ENCODE results near the gene BRAT1. TPM values are rescaled to one million over a fixed set of nuclear protein-coding genes. Genes with fewer than 3 reads are reported as not detected.
"Not testable (repeated sequence)": the region's sequence is repeated elsewhere in the genome, so short reads cannot be mapped to it uniquely, and the experiment has no call there.

Gene BRAT1
- total and polyA plus RNA-seq, 8 donors, result 22.5 to 41.4 (median 28.0) TPM

DNA sequence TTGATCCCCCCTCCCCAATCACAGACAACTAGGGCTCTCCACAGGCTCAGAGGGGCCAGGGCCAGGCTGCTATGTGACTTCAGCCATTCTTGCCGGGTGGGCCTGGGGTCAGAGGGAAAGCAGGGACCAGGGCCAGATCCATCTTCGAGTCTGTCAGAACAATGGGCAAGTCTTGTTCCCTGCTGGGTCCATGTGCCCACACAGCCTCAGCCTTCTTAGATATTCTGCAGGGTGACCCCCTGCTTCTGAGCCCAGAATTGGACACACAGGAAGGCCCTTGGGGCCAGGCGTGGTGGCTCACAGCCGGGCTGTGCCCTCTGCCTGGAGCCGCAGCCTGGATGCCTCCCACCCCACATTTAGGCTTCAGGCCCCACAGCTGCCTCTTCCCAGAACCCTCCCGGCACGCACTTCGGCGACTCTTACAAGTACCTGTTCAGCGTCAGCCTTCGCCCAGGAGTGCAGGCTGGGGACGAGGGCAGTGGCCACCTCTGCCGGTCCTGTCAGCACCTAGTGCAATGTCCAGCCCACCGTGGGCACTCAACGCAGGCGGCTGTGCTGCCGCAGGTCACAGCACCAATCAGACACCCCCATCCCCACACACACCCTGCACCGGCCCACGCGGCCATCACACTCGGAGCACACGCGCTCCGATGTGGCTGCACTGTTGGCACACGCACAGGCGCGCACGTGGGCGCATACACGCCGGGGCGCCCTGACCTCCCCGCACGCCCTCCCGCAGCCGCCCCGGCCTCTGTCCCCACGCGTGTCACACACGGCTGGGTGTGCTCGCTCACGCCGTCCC, 24.1 kb downstream of the BRAT1 start:
- peak; percentile 4 for ATAC-seq
- H3K27me3 ChIP-seq; H3K9me3 ChIP-seq; intact Hi-C loops (cut with DNase I): not testable (repeated sequence)
- Histone ChIP-seq H3K36me3 (peaks cover 0 to 27% of the 10 kb centered on the region in 2 donors), H3K27ac (peak overlapping the region; percentile 73 to 98), H3K4me1 (peaks cover 28 to 60% of the 10 kb centered on the region in 2 donors), H3K4me3 (peak overlapping the region in 1 of 2 donors; percentile 15)
- peak in 1 of 4 donors; percentile 78 for DNase-seq

DNA sequence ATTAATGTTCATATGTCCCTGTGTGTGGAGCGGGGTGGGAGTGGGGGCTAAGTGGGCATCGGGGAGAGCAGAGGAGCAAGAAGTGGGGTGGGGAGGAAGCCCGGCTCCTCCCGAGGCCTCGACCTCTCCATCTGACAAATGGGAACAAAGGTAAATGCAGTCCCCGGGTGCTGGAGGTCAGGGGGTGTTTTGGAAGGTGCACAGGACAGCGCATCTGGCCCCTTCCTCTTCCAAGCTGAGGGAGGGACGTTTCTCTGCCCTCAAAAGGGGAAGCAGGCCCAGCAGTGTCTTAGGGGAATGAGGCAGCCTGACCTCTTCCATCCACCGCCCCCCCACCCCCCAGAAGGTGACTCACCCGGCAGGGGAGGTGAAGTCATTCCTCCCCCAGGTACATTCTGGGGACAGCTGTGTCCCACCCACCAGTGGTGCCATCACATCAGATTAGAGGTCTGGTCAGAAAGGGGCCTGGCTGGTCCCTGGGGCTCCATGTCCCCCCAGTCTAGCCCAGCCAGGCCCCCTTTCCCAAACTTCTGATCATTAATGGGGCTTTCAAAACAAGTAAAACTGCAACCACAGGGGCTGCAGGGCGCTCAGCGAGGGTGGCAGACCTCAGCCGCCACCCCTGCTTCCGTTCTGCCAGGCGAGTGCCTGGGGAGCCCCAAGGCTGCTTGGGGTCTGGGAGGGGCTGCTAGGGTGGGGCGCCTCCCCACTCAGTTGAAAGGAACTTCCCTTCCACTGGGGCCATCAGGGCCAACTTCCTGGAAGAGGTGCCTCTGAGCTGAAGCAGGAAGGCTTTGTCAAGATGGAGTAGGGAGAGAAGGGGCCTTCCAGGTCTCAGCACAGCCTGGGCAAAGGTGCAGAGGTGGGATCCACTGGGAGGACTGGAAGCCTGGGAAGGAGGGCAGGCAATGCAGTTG, 25.0 kb downstream of the BRAT1 start:
- intact Hi-C loops (cut with DNase I), result no loop called here
- Histone ChIP-seq H3K4me3 (peak overlapping the region in 1 of 2 donors; percentile 15), H3K27ac (peak overlapping the region; percentile 73 to 98), H3K4me1 (peaks cover 32 to 69% of the 10 kb centered on the region in 2 donors), H3K27me3 (no peaks in the 10 kb centered on the region), H3K36me3 (peaks cover 0 to 36% of the 10 kb centered on the region in 2 donors), H3K9me3 (no peaks in the 10 kb centered on the region)
- DNase-seq (peak in 2 of 4 donors; percentile 81 to 88), ATAC-seq (peak; percentile 37)
- TF ChIP-seq, protein P1, sequence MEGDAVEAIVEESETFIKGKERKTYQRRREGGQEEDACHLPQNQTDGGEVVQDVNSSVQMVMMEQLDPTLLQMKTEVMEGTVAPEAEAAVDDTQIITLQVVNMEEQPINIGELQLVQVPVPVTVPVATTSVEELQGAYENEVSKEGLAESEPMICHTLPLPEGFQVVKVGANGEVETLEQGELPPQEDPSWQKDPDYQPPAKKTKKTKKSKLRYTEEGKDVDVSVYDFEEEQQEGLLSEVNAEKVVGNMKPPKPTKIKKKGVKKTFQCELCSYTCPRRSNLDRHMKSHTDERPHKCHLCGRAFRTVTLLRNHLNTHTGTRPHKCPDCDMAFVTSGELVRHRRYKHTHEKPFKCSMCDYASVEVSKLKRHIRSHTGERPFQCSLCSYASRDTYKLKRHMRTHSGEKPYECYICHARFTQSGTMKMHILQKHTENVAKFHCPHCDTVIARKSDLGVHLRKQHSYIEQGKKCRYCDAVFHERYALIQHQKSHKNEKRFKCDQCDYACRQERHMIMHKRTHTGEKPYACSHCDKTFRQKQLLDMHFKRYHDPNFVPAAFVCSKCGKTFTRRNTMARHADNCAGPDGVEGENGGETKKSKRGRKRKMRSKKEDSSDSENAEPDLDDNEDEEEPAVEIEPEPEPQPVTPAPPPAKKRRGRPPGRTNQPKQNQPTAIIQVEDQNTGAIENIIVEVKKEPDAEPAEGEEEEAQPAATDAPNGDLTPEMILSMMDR (IDR thresholded peaks at IDR 0.05), result no peak

DNA sequence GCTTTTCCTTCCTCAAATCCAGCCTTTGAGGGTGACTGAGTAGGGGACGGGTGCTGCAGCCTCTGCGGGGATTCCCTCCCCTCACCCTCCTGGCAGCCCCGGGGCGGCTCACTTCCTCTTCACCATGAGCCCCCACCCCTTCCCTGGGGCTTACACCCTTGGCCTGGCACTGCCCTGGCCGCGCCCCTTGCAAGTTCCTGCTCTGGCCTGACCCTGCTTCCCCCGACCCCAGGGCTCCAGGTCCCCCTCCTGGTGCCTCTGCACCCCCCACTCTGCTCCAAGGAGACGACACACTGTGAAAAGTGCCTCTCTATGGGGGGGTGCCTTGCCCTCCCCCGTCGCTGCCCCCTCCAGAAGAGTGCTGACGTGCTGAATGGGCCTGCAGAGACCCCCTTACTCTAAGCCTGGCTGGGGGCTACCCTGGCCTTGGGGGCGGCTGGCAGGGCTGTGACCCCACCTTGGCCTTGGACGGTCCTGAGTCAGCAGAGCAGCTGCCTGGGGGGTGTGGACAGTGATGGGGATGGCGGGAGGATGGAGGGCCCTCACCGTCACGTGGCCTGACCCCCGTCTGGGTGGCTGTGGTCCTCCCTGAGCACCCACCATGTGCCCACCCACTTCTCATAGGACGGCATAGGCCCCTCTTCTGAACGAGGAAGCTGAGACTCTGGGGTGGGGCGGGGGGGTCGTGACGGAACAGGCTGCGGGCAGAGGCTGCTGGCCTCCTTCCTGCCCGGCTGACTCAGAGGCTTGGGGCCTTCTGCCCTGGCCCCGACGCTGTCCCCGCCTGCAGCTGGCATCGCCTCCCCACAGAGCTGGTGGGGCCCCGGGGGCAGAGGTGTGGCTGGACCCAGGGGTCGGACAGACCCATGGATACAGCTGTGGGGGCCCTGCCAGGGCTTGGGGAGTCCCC, 25.9 kb downstream of the BRAT1 start:
- H3K9me3 ChIP-seq, result no peaks in the 10 kb centered on the region
- H3K27ac ChIP-seq, result peak overlapping the region; percentile 73 to 98
- no peaks in the 10 kb centered on the region for H3K27me3 ChIP-seq
- peak overlapping the region in 1 of 2 donors; percentile 15 for H3K4me3 ChIP-seq
- DNase-seq, result peak in 2 of 4 donors; percentile 93 to 97
- intact Hi-C loops (cut with DNase I), result no loop called here
- H3K36me3 ChIP-seq, result peaks cover 0 to 42% of the 10 kb centered on the region in 2 donors
- peak; percentile 58 for ATAC-seq
- H3K4me1 ChIP-seq, result peaks cover 41 to 78% of the 10 kb centered on the region in 2 donors
- TF ChIP-seq, protein P1 (IDR thresholded peaks at IDR 0.05), result no peak

DNA sequence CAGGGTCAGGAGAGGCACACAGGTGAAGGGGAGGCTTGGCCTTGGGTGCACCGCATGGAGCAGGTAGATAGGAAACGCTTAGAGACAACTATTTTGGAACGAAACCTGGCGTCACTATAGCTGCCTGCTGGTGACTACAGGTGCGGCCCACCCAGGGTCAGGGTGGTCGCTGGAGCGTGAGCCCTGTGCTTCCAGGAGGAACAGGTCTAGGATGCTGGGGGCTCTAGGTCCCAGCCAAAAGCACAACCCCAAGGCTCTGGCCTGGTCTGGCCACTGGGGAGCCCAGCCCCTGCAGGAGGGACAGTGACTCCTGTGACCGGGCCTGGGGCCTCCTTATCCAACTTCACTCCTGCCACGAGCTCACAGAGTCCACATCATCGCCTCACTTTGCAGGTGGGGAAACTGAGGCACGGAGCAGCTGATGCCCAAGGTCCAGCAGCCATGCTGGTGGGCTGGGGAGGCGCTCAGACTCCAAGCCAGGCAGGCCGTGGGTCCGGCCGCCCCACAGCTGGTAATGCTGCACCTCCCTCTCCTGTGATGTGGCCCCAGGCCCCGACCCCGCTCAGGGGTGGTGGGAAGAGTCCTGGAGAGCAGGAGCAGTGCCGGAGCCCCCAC, 26.7 kb downstream of the BRAT1 start:
- Histone ChIP-seq H3K9me3 (no peaks in the 10 kb centered on the region), H3K4me3 (peak overlapping the region in 1 of 2 donors; percentile 15), H3K27me3 (no peaks in the 10 kb centered on the region), H3K4me1 (peaks cover 49 to 86% of the 10 kb centered on the region in 2 donors), H3K36me3 (peaks cover 0 to 42% of the 10 kb centered on the region in 2 donors), H3K27ac (peak overlapping the region; percentile 73 to 98)
- TF ChIP-seq, protein P1 (IDR thresholded peaks at IDR 0.05), result no peak
- ATAC-seq, result no peak
- peak in 1 of 4 donors; percentile 81 for DNase-seq
- intact Hi-C loops (cut with DNase I), result no loop called here

Data from left lung (tissue), 10 donors.